AG09309 (cell line): ENCODE data around the gene RAB29.

ENCODE experiments used
- DNase-seq: peaks from one replicate; pipeline ENCODE4 v3.0.0-alpha.2; 2010; ENCODE audit warnings: low read depth
- H3K4me3 ChIP-seq: 2 replicates; pipeline ENCODE4 v1.5.1; 2011; ENCODE audit warnings: mild to moderate bottlenecking, low read depth, low read length, moderate library complexity; ENCODE audit not compliant: control insufficient read depth
- TF ChIP-seq, protein P1 (sequence below): IDR thresholded peaks from 2 replicates; pipeline ENCODE4 v1.5.1; 2011; ENCODE audit warnings: mild to moderate bottlenecking, low read depth, low read length, inconsistent platforms; ENCODE audit not compliant: insufficient read depth, control insufficient read depth; ENCODE audit errors: missing control alignments

Gene RAB29

GRCh38 chr1:205760606-205761005 is 14.7 kb downstream of the RAB29 start:
- no peak for DNase-seq
- no peak overlapping the region for H3K4me3 ChIP-seq
- TF ChIP-seq, protein P1, sequence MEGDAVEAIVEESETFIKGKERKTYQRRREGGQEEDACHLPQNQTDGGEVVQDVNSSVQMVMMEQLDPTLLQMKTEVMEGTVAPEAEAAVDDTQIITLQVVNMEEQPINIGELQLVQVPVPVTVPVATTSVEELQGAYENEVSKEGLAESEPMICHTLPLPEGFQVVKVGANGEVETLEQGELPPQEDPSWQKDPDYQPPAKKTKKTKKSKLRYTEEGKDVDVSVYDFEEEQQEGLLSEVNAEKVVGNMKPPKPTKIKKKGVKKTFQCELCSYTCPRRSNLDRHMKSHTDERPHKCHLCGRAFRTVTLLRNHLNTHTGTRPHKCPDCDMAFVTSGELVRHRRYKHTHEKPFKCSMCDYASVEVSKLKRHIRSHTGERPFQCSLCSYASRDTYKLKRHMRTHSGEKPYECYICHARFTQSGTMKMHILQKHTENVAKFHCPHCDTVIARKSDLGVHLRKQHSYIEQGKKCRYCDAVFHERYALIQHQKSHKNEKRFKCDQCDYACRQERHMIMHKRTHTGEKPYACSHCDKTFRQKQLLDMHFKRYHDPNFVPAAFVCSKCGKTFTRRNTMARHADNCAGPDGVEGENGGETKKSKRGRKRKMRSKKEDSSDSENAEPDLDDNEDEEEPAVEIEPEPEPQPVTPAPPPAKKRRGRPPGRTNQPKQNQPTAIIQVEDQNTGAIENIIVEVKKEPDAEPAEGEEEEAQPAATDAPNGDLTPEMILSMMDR = no peak

GRCh38 chr1:205756552-205756951 is 18.7 kb downstream of the RAB29 start:
- H3K4me3 ChIP-seq = no peak overlapping the region
- TF ChIP-seq, protein P1 = no peak
- no peak for DNase-seq

- TF ChIP-seq, protein P1 = no peak
- DNase-seq = no peak
- no peak overlapping the region for H3K4me3 ChIP-seq
These were observed 20.4 kb downstream of the RAB29 start for GRCh38 chr1:205754857-205755256.

GRCh38 chr1:205751036-205751651 is 24.1 kb downstream of the RAB29 start:
- TF ChIP-seq, protein P1 = no peak
- no peak for DNase-seq
- H3K4me3 ChIP-seq = no peak overlapping the region

- DNase-seq = peak; percentile 98
- TF ChIP-seq, protein P1 = peak; percentile 7
- peak within 1 kb of the TSS; percentile 80 for H3K4me3 ChIP-seq
These were observed 24.9 kb downstream of the RAB29 start, which contains the start of gene NUCKS1 for GRCh38 chr1:205750138-205751035. NUCKS1 (minus strand) TSS chr1:205750182; CDS start chr1:205749973, 209 bp downstream.

DNA sequence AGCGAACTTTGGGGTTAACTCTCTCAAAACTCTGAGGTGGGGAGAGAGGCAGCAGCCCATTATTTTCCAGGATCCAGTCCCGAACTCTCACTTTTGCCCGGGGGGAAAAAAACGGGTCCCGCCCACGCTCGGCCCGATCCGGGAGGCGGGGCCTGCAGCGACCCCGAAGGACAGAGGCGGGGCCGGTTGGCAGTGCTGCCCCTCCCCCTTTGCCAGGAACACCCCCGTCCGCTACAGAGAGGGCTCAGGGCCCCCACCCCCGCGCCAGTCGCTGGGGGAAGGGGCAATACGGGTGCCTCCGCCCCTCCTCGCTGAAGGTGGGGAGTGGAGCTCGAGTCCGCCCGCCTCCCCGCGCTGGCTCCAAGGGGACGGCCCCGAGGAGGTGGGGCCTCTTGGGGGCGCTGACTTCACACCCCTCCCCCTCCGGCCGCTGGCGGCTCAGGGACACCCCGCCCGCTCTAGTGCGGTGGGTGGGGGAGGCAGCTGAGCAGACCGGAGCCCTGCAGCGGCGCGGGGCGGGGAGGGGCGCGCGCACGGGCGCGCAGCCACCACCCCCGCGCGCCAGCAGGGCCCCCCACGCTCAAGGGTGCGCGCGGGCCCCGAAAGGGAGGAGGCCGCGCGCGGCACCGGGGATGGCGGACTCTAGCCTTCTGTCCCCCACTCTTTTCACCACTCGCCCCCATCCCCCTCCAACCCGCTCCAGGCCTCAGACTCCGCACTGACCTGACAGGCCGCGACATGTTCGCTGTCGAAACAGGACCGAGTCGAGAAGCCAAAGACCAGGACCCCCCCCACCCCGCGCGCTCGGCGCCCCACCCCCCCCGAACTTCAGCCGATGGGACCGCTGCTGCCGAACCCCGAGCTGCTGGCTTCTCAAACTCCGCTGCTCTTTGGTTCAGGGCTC is 25.8 kb downstream of the RAB29 start:
- TF ChIP-seq, protein P1 = no peak
- H3K4me3 ChIP-seq = peak overlapping the region; percentile 80
- DNase-seq = peak; percentile 74
